SK-N-SH (cell line): Measurements from ENCODE around the gene PAN3. TPM values are rescaled to one million over a fixed set of nuclear protein-coding genes. Genes with fewer than 3 reads are reported as not detected.

Experiments used
- CTCF ChIA-PET: fragments of 300-600, 350-600 bp; formaldehyde crosslinking; extraction: SDS; loops from one replicate; lab custom pipeline; 2021; lab: Yijun Ruan, JAX
- POLR2A ChIA-PET: fragments of 350-600 bp; sonication (Branson Sonifier 250); formaldehyde crosslinking; extraction: SDS; loops from one replicate; lab custom pipeline; 2020; ENCODE audit warnings: antibody characterized with exemption, inconsistent platforms; lab: Yijun Ruan, JAX
- DNase-seq: peaks from one replicate; pipeline ENCODE4 v3.0.0; 2012
- H2AFZ ChIP-seq: fragments of 200-600 bp; sonication (generic); 2 replicates; pipeline ENCODE4 v1.8.1; 2016; ENCODE audit warnings: antibody characterized with exemption, mild to moderate bottlenecking, low read depth
- H3F3A ChIP-seq: fragments of 200-600 bp; sonication (generic); replicated peaks from 2 replicates; pipeline ENCODE3; 2016; ENCODE audit warnings: antibody characterized with exemption, mild to moderate bottlenecking; ENCODE audit not compliant: insufficient read depth
- H3K27ac ChIP-seq, 2 experiments: fragments of 200-500 bp in 1 of 2; fragments of 200-600 bp in 1 of 2; sonication (Bioruptor generic) in 1 of 2; sonication (generic), shearing (Covaris generic) in 1 of 2; 2 replicates each; pipeline versions ENCODE4 v1.5.1 to v1.6.1; 2014 to 2016; ENCODE audit warnings: low read depth in 2 of 2, inconsistent platforms in 1 of 2, low read length in 1 of 2, mild to moderate bottlenecking in 1 of 2, mixed read lengths in 1 of 2
- H3K27me3 ChIP-seq: fragments of 200-600 bp; sonication (generic), shearing (Covaris generic); 2 replicates; pipeline ENCODE4 v1.6.1; 2016; ENCODE audit warnings: mixed run types; ENCODE audit not compliant: insufficient read depth
- H3K36me3 ChIP-seq, 2 experiments: fragments of 200-500 bp in 1 of 2; fragments of 200-600 bp in 1 of 2; sonication (Bioruptor generic) in 1 of 2; sonication (generic) in 1 of 2; replicated peaks in 1 of 2; 2 replicates each; pipeline versions ENCODE3 to v1.5.1; 2014 to 2016; ENCODE audit warnings: low read length in 1 of 2, mild to moderate bottlenecking in 1 of 2; ENCODE audit not compliant: insufficient read depth in 2 of 2, control insufficient read depth in 1 of 2
- H3K4me1 ChIP-seq, 2 experiments: fragments of 200-500 bp in 1 of 2; fragments of 200-600 bp in 1 of 2; sonication (Bioruptor generic) in 1 of 2; sonication (generic), shearing (Covaris generic) in 1 of 2; 2 replicates each; pipeline versions ENCODE4 v1.5.1 to v1.6.1; 2014 to 2016; ENCODE audit warnings: low read depth in 1 of 2, low read length in 1 of 2, mixed run types in 1 of 2; ENCODE audit not compliant: insufficient read depth in 2 of 2, control insufficient read depth in 1 of 2
- H3K4me2 ChIP-seq: fragments of 200-600 bp; sonication (generic), shearing (Covaris generic); 2 replicates; pipeline ENCODE4 v1.6.1; 2017; ENCODE audit warnings: mixed run types
- H3K4me3 ChIP-seq, 2 experiments: fragments of 200-500 bp in 1 of 2; fragments of 200-600 bp in 1 of 2; sonication (Bioruptor generic) in 1 of 2; sonication (generic), shearing (Covaris generic) in 1 of 2; 2 replicates each; pipeline versions ENCODE4 v1.5.1 to v1.8.1; 2014 to 2016; ENCODE audit warnings: low read depth in 2 of 2, inconsistent platforms in 1 of 2, low read length in 1 of 2, mild to moderate bottlenecking in 1 of 2, mixed read lengths in 1 of 2, moderate library complexity in 1 of 2
- H3K79me2 ChIP-seq: fragments of 200-600 bp; sonication (generic); 2 replicates; pipeline ENCODE4 v1.8.1; 2017; ENCODE audit warnings: mild to moderate bottlenecking; ENCODE audit not compliant: insufficient read depth
- H3K9ac ChIP-seq: fragments of 200-600 bp; sonication (generic); 2 replicates; pipeline ENCODE4 v1.6.1; 2017; ENCODE audit warnings: mixed run types
- H3K9me2 ChIP-seq: fragments of 200-600 bp; sonication (generic); 2 replicates; pipeline ENCODE4 v1.6.1; 2017; ENCODE audit warnings: mixed run types
- H3K9me3 ChIP-seq: fragments of 200-600 bp; sonication (generic); 2 replicates; pipeline ENCODE4 v1.6.1; 2017; ENCODE audit warnings: mixed run types, mild to moderate bottlenecking, moderate library complexity
- H4K20me1 ChIP-seq: fragments of 200-600 bp; sonication (generic); 2 replicates; pipeline ENCODE4 v1.6.1; 2017; ENCODE audit warnings: mild to moderate bottlenecking, mixed run types; ENCODE audit not compliant: insufficient read depth
- CHD2 ChIP-seq: fragments of 150-350 bp; IDR thresholded peaks from 2 replicates; pipeline ENCODE4 v1.6.1; 2018; ENCODE audit warnings: low read length; ENCODE audit not compliant: partially characterized antibody
- ELF1 ChIP-seq: IDR thresholded peaks from 2 replicates; pipeline ENCODE4 v1.4.0; 2012
- FOXJ3 ChIP-seq: sonication (generic); formaldehyde crosslinking; IDR thresholded peaks from 2 replicates; pipeline ENCODE4 v1.5.1; 2020; ENCODE audit warnings: mild to moderate bottlenecking, missing genetic modification reagents
- FOXM1 ChIP-seq: IDR thresholded peaks from 2 replicates; pipeline ENCODE4 v1.4.0; 2012; ENCODE audit warnings: low read depth, mild to moderate bottlenecking
- GABPA ChIP-seq: IDR thresholded peaks from 2 replicates; pipeline ENCODE4 v1.4.0; 2012; ENCODE audit warnings: low read depth, mild to moderate bottlenecking
- GATA2 ChIP-seq: sonication (generic); formaldehyde crosslinking; IDR thresholded peaks from 2 replicates; pipeline ENCODE4 v1.5.0; 2020; ENCODE audit warnings: mild to moderate bottlenecking, missing genetic modification reagents
- MEF2A ChIP-seq: IDR thresholded peaks from 2 replicates; pipeline ENCODE4 v1.4.0; 2012; ENCODE audit warnings: low read depth, borderline replicate concordance
- MXI1 ChIP-seq: IDR thresholded peaks from 2 replicates; pipeline ENCODE4 v1.6.1; 2012; ENCODE audit warnings: mild to moderate bottlenecking, low read depth, low read length, improper control_type of control experiment
- NFIC ChIP-seq: IDR thresholded peaks from 2 replicates; pipeline ENCODE4 v1.4.0; 2012; ENCODE audit warnings: borderline replicate concordance
- NRF1 ChIP-seq: IDR thresholded peaks from 2 replicates; pipeline ENCODE4 v1.6.1; 2012; ENCODE audit warnings: low read depth, mild to moderate bottlenecking, low read length
- POLR2AphosphoS5 ChIP-seq: IDR thresholded peaks from 2 replicates; pipeline ENCODE4 v1.6.1; 2012; ENCODE audit warnings: low read depth, low read length
- RFX5 ChIP-seq: IDR thresholded peaks from 2 replicates; pipeline ENCODE4 v1.6.1; 2012; ENCODE audit warnings: mild to moderate bottlenecking, improper control_type of control experiment, low read length
- TAF1 ChIP-seq: IDR thresholded peaks from 2 replicates; pipeline ENCODE4 v1.6.1; 2012; ENCODE audit warnings: low read depth, mild to moderate bottlenecking, low read length, moderate library complexity, borderline replicate concordance
- TCF12 ChIP-seq: IDR thresholded peaks from 2 replicates; pipeline ENCODE4 v1.4.0; 2012
- TEAD4 ChIP-seq: IDR thresholded peaks from 2 replicates; pipeline ENCODE4 v1.4.0; 2012; ENCODE audit warnings: mild to moderate bottlenecking, borderline replicate concordance; ENCODE audit not compliant: insufficient read depth
- YY1 ChIP-seq: IDR thresholded peaks from 2 replicates; pipeline ENCODE4 v1.4.0; 2012; ENCODE audit warnings: low read depth, mild to moderate bottlenecking
- WGBS: methylation state at CpG from one replicate; pipeline ENCODE4 v1.1.6; 2017; ENCODE audit warnings: low lambda C conversion rate; 5-methylcytosine and 5-hydroxymethylcytosine counted together
- polyA plus RNA-seq, 3 experiments: library from polyadenylated mRNA; depleted of rRNA; stranded (reverse); fragments of >200 nt; gene quantifications; 2 replicates each; pipeline ENCODE4 v1.2.3, GENCODE V29; 2012
- TF ChIP-seq, protein P1 (sequence below): IDR thresholded peaks from 2 replicates; pipeline ENCODE4 v1.6.1; 2012; ENCODE audit warnings: mild to moderate bottlenecking, low read depth, low read length, moderate library complexity
- TF ChIP-seq, protein P2 (sequence below): IDR thresholded peaks from 2 replicates; pipeline ENCODE4 v1.4.0; 2012; ENCODE audit warnings: low read depth, borderline replicate concordance
- TF ChIP-seq, protein P3 (sequence below): fragments of 150-350 bp; IDR thresholded peaks from 2 replicates; pipeline ENCODE4 v1.6.1; 2016; ENCODE audit warnings: mild to moderate bottlenecking, low read depth, low read length
- TF ChIP-seq, protein P4 (sequence below): IDR thresholded peaks from 2 replicates; pipeline ENCODE4 v1.4.0; 2012; ENCODE audit warnings: low read depth
- TF ChIP-seq, protein P5 (sequence below): fragments of 200-600 bp; sonication (generic); IDR thresholded peaks from 2 replicates; pipeline ENCODE4 v1.6.1; 2017; ENCODE audit warnings: antibody characterized with exemption, mild to moderate bottlenecking, moderate library complexity

The PAN3 gene
- polyA plus RNA-seq, 1 of the 3 experiments (the other 2 are of a cell fraction): 6.4 TPM

DNA sequence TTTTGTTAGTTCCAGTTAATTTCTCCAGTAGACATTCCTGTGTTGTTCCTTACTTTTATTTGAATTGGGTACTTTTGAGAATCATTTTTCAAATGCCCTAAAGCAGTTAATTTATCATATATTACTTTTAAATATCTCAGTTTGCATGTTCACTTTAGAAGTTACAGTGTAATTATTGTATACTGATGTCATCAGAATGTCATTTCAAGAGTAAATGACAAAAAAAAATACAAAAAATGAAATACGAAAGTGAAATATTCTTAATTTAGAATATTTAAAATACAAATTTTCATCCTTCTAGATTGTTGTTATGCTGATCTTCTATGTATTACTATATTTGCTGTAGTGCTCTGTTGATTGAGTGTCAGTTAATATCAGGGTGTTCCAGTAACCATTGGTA is 114.2 kb downstream of the PAN3 start (continued):
- TF ChIP-seq, protein P1, sequence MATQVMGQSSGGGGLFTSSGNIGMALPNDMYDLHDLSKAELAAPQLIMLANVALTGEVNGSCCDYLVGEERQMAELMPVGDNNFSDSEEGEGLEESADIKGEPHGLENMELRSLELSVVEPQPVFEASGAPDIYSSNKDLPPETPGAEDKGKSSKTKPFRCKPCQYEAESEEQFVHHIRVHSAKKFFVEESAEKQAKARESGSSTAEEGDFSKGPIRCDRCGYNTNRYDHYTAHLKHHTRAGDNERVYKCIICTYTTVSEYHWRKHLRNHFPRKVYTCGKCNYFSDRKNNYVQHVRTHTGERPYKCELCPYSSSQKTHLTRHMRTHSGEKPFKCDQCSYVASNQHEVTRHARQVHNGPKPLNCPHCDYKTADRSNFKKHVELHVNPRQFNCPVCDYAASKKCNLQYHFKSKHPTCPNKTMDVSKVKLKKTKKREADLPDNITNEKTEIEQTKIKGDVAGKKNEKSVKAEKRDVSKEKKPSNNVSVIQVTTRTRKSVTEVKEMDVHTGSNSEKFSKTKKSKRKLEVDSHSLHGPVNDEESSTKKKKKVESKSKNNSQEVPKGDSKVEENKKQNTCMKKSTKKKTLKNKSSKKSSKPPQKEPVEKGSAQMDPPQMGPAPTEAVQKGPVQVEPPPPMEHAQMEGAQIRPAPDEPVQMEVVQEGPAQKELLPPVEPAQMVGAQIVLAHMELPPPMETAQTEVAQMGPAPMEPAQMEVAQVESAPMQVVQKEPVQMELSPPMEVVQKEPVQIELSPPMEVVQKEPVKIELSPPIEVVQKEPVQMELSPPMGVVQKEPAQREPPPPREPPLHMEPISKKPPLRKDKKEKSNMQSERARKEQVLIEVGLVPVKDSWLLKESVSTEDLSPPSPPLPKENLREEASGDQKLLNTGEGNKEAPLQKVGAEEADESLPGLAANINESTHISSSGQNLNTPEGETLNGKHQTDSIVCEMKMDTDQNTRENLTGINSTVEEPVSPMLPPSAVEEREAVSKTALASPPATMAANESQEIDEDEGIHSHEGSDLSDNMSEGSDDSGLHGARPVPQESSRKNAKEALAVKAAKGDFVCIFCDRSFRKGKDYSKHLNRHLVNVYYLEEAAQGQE: no peak
- no peak for TF ChIP-seq GABPA
- no peak for TF ChIP-seq NRF1
- no peak for TF ChIP-seq FOXM1

DNA sequence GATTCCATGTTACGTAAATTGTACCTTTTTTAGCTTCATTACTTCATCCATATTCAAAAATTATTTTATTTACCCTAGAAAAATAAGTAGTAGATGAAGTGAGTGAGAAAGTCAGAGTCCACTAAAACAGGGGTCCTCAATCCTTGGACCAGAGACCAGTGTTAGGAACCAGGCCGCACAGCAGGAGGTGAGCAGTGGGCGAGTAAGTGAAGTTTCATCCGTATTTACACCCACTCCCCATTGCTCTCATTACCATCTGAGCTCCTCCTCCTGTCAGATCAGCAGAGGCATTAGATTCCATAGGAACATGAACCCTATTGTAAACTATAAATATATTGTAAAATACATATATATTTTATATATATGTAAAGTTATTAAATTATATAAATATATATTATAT is 119.0 kb downstream of the PAN3 start:
- CTCF ChIA-PET: interaction anchor here (1.8 kb wide), 1 partner anchor 20 kb away, joined by 5 read pairs; no protein-coding TSS in a partner anchor
- H2AFZ ChIP-seq: no peak overlapping the region
- no peaks in the 10 kb centered on the region for H3K9me2 ChIP-seq
- DNase-seq: no peak
- H3K36me3 ChIP-seq: peaks cover 28 to 41% of the 10 kb centered on the region in 2 experiments
- no peak overlapping the region for H3K9ac ChIP-seq
- no peaks in the 10 kb centered on the region for H3K9me3 ChIP-seq
- H3K27me3 ChIP-seq: no peaks in the 10 kb centered on the region
- H3K4me1 ChIP-seq: no peaks in the 10 kb centered on the region
- H3F3A ChIP-seq: no peaks in the 10 kb centered on the region
- TF ChIP-seq, protein P2, sequence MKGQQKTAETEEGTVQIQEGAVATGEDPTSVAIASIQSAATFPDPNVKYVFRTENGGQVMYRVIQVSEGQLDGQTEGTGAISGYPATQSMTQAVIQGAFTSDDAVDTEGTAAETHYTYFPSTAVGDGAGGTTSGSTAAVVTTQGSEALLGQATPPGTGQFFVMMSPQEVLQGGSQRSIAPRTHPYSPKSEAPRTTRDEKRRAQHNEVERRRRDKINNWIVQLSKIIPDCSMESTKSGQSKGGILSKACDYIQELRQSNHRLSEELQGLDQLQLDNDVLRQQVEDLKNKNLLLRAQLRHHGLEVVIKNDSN: no peak
- TF ChIP-seq ELF1 (no peak), POLR2AphosphoS5 (no peak), RFX5 (no peak), TEAD4 (no peak), TCF12 (no peak), MXI1 (no peak), YY1 (no peak), GABPA (no peak), TAF1 (no peak), CHD2 (no peak), MEF2A (no peak), GATA2 (CRISPR knock-in tag) (no peak), FOXJ3 (no peak), NFIC (no peak), NRF1 (no peak)
- TF ChIP-seq, protein P3, sequence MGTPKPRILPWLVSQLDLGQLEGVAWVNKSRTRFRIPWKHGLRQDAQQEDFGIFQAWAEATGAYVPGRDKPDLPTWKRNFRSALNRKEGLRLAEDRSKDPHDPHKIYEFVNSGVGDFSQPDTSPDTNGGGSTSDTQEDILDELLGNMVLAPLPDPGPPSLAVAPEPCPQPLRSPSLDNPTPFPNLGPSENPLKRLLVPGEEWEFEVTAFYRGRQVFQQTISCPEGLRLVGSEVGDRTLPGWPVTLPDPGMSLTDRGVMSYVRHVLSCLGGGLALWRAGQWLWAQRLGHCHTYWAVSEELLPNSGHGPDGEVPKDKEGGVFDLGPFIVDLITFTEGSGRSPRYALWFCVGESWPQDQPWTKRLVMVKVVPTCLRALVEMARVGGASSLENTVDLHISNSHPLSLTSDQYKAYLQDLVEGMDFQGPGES: no peak
- TF ChIP-seq, protein P1: no peak
- TF ChIP-seq, protein P4, sequence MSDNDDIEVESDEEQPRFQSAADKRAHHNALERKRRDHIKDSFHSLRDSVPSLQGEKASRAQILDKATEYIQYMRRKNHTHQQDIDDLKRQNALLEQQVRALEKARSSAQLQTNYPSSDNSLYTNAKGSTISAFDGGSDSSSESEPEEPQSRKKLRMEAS: no peak
- TF ChIP-seq, protein P5, sequence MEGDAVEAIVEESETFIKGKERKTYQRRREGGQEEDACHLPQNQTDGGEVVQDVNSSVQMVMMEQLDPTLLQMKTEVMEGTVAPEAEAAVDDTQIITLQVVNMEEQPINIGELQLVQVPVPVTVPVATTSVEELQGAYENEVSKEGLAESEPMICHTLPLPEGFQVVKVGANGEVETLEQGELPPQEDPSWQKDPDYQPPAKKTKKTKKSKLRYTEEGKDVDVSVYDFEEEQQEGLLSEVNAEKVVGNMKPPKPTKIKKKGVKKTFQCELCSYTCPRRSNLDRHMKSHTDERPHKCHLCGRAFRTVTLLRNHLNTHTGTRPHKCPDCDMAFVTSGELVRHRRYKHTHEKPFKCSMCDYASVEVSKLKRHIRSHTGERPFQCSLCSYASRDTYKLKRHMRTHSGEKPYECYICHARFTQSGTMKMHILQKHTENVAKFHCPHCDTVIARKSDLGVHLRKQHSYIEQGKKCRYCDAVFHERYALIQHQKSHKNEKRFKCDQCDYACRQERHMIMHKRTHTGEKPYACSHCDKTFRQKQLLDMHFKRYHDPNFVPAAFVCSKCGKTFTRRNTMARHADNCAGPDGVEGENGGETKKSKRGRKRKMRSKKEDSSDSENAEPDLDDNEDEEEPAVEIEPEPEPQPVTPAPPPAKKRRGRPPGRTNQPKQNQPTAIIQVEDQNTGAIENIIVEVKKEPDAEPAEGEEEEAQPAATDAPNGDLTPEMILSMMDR: no peak
- TF ChIP-seq, all 33 proteins: peak for 0
- Histone ChIP-seq H4K20me1 (no peaks in the 10 kb centered on the region), H3K4me2 (no peak overlapping the region), H3K4me3 (no peak overlapping the region), H3K27ac (no peak overlapping the region), H3K79me2 (no peaks in the 10 kb centered on the region; the same call in 1 of the 2 replicates)
- 97% methylated on average over 4 of the region's 4 CpGs for WGBS
- POLR2A ChIA-PET: no interaction called here
